SK-N-SH (cell line): ENCODE data around the gene LPO.

Experiments
- CHD2 ChIP-seq: fragments of 150-350 bp; IDR thresholded peaks from 2 replicates; pipeline ENCODE4 v1.6.1; 2018; ENCODE audit warnings: low read length; ENCODE audit not compliant: partially characterized antibody
- CTCF ChIP-seq: fragments of 200-600 bp; sonication (generic); IDR thresholded peaks from 2 replicates; pipeline ENCODE4 v1.6.1; 2017; ENCODE audit warnings: antibody characterized with exemption, mild to moderate bottlenecking, moderate library complexity
- FOXJ3 ChIP-seq: sonication (generic); formaldehyde crosslinking; IDR thresholded peaks from 2 replicates; pipeline ENCODE4 v1.5.1; 2020; ENCODE audit warnings: mild to moderate bottlenecking, missing genetic modification reagents
- POLR2AphosphoS5 ChIP-seq: IDR thresholded peaks from 2 replicates; pipeline ENCODE4 v1.6.1; 2012; ENCODE audit warnings: low read depth, low read length
- RAD21 ChIP-seq: IDR thresholded peaks from 2 replicates; pipeline ENCODE4 v1.6.1; 2012; ENCODE audit warnings: mild to moderate bottlenecking, low read length
- REST ChIP-seq: IDR thresholded peaks from 2 replicates; pipeline ENCODE4 v1.6.1; 2012; ENCODE audit warnings: mild to moderate bottlenecking, low read depth, low read length, moderate library complexity
- SIN3A ChIP-seq: IDR thresholded peaks from 2 replicates; pipeline ENCODE4 v1.6.1; 2012; ENCODE audit warnings: low read depth, mild to moderate bottlenecking, low read length, moderate library complexity, borderline replicate concordance
- TCF12 ChIP-seq: IDR thresholded peaks from 2 replicates; pipeline ENCODE4 v1.4.0; 2012
- USF1 ChIP-seq: IDR thresholded peaks from 2 replicates; pipeline ENCODE4 v1.4.0; 2012; ENCODE audit warnings: low read depth, borderline replicate concordance

GRCh38 chr17:58301504-58302150 is 63.2 kb downstream of the LPO start:
- TF ChIP-seq POLR2AphosphoS5 (no peak), CTCF (no peak), CHD2 (no peak), USF1 (no peak), RAD21 (no peak), TCF12 (no peak), REST (no peak), FOXJ3 (CRISPR knock-in tag) (no peak), SIN3A (no peak)
